Muscle layer of duodenum (tissue), 2 donors: ENCODE results near the gene TUBA3D.
"Not testable (repeated sequence)": the region's sequence is repeated elsewhere in the genome, so short reads cannot be mapped to it uniquely, and the experiment has no call there.

Experiments
- H3K27ac ChIP-seq: one replicate; pipeline ENCODE4 v1.7.0; 2013; ENCODE audit warnings: mild to moderate bottlenecking, low read length
- H3K27me3 ChIP-seq: one replicate; pipeline ENCODE4 v1.7.0; 2013; ENCODE audit warnings: low read depth, mild to moderate bottlenecking, control low read depth, low read length
- H3K36me3 ChIP-seq, 2 donors: one replicate each; pipeline ENCODE4 v1.7.0; 2013; ENCODE audit warnings: low read length in 2 of 2, control low read depth in 1 of 2, mild to moderate bottlenecking in 1 of 2; ENCODE audit not compliant: insufficient read depth in 2 of 2, control insufficient read depth in 1 of 2
- H3K4me1 ChIP-seq, 2 donors: one replicate each; pipeline ENCODE4 v1.7.0; 2013; ENCODE audit warnings: low read length in 2 of 2, mild to moderate bottlenecking in 2 of 2, control low read depth in 1 of 2, moderate library complexity in 1 of 2; ENCODE audit not compliant: insufficient read depth in 2 of 2, control insufficient read depth in 1 of 2
- H3K4me3 ChIP-seq, 2 donors: one replicate each; pipeline ENCODE4 v1.7.0; 2013; ENCODE audit warnings: low read length in 2 of 2, low read depth in 1 of 2, mild to moderate bottlenecking in 1 of 2
- H3K9me3 ChIP-seq, 2 donors: one replicate each; pipeline ENCODE4 v1.7.0; 2013; ENCODE audit warnings: low read length in 2 of 2, control low read depth in 1 of 2, mild to moderate bottlenecking in 1 of 2; ENCODE audit not compliant: control insufficient read depth in 1 of 2
- donor health status: healthy.

TUBA3D gene

DNA sequence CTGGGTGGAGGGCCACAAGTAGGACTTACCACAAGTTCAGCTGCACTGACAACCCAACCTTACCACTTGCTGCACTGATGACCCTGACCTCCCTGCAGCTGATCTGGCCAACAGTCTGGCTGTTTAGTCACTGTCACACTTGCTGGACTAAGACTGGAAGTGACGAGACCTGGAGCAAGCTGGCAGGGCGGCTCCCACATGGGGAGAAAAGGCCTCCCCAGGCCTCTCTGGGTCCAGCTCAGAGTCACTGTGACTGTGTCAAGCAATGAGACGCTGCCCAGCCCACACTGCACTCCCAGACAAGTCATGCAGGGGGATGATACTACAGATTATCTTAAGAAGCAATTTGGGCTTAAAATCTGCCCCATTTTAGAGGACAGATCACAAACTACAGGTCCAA, 5.0 kb upstream of the TUBA3D start:
- H3K4me3 ChIP-seq, H3K9me3 ChIP-seq, H3K27me3 ChIP-seq, H3K36me3 ChIP-seq, H3K27ac ChIP-seq, H3K4me1 ChIP-seq: not testable (repeated sequence)

DNA sequence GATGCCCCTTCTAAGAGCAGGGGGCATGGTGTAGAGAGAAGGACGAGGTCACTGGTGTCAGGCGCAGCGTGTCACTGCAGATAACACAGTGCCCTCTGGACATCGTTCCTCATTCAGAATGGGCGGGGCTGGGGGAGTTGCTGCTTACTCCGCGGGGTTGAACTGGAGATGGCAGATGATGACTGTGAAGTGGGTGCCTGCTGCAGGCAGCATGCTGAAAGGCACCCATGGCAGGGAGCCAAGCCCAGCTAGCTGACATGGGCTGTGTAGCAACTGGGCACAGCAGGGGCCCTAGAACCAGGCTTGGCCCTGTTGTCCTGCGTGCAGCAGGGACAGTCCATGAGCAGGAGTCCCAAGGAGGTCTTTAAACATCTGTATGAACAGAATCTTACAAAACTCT, 4.3 kb upstream of the TUBA3D start:
- not testable (repeated sequence) for H3K27me3 ChIP-seq, H3K9me3 ChIP-seq, H3K27ac ChIP-seq, H3K4me3 ChIP-seq, H3K4me1 ChIP-seq, H3K36me3 ChIP-seq

DNA sequence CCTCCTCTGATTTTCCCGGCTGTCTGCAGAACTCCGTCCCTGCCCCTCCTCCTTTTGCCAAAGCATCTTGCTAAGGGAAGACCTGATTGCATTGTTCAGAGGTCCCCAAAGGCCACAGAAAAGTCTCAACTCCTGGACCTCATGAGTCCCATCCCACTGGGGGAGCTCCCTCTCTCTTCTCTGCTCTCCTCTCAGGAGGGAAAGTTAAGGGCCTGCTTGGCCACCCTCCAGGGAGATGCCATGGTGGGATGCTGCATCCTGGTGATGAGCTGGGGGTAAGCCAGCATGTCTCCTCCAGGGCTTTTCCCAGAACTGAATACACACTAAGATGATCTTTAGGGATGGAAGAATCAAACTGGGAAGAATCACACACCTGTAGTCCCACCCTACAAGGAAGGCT, 2.7 kb upstream of the TUBA3D start:
- not testable (repeated sequence) for H3K27ac ChIP-seq, H3K4me1 ChIP-seq, H3K9me3 ChIP-seq, H3K4me3 ChIP-seq, H3K27me3 ChIP-seq, H3K36me3 ChIP-seq

DNA sequence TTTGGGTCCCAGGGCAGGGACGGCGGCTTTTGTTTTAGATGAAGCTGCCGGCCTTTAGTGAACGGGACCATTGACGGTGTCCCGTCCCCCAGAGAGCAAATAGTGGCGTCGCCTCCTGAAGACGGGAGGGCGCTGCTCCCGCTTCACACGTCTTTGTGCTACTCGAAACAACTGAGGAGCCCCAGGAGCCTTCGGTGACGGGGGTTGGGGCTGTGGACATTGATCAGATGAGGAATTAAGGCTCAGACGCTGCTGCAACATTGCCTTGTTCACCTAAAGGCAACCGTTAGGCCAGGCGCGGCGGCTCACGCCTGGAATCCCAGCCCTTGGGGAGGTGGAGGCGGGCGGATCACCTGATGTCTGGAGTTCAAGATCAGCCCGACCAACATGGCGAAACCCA, 444 bp downstream of the TUBA3D start:
- not testable (repeated sequence) for H3K4me1 ChIP-seq, H3K27me3 ChIP-seq

DNA sequence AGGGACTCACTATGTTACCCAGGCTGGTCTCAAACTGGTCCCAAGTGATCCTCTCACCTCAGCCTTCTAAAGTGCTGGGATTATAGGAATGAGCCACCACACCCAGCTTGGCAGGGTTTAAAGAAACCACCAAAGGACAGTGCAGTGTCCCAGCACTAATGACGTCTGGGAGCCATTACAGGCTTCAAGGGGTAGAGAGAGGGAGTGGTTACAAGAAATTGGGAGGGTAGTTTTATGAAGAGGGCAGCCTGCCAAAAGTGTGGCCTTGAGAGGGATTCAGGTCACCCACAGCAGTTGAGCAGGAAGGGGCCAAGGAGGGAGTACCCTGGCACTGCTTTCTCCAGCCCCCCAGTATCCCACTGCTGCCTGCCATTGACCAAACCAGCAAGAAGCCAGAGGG, 1.3 kb downstream of the TUBA3D start:
- H3K4me3 ChIP-seq, H3K27ac ChIP-seq, H3K4me1 ChIP-seq, H3K27me3 ChIP-seq, H3K9me3 ChIP-seq, H3K36me3 ChIP-seq: not testable (repeated sequence)

More for the DNA sequence above, 444 bp downstream of the TUBA3D start:
- H3K4me3 ChIP-seq, H3K27ac ChIP-seq, H3K36me3 ChIP-seq, H3K9me3 ChIP-seq: not testable (repeated sequence)

DNA sequence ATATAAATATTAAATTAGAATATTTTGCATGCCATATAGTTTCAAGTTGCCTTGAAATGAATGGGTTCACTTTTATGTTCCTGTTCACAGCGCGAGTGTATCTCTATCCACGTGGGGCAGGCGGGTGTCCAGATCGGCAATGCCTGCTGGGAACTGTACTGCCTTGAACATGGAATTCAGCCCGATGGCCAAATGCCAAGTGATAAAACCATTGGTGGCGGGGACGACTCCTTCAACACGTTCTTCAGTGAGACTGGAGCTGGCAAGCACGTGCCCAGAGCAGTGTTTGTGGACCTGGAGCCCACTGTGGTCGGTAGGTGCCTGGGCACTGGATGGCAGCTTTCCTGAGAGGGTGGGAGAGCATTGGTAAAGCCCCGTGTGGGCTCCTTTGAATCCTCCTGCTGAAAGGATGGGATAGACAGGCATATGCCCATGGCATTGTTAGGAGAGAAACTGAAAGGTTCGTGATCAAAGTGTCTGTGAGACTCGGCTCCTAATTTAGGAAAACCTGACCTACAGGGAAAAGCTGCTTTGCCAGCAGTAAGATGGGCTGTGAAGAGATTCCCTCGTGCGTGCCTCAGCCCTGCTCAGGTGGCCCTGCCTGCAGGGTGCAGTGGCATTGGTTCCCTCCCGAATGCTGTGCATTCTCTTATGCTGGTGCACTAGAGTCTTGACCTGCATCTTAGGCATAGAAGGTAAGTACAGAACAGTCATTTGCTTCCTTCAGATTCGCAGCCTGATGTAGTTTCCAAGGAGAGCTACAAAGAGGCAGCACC, 2.3 kb downstream of the TUBA3D start:
- not testable (repeated sequence) for H3K36me3 ChIP-seq, H3K27me3 ChIP-seq, H3K4me1 ChIP-seq, H3K27ac ChIP-seq, H3K9me3 ChIP-seq, H3K4me3 ChIP-seq

DNA sequence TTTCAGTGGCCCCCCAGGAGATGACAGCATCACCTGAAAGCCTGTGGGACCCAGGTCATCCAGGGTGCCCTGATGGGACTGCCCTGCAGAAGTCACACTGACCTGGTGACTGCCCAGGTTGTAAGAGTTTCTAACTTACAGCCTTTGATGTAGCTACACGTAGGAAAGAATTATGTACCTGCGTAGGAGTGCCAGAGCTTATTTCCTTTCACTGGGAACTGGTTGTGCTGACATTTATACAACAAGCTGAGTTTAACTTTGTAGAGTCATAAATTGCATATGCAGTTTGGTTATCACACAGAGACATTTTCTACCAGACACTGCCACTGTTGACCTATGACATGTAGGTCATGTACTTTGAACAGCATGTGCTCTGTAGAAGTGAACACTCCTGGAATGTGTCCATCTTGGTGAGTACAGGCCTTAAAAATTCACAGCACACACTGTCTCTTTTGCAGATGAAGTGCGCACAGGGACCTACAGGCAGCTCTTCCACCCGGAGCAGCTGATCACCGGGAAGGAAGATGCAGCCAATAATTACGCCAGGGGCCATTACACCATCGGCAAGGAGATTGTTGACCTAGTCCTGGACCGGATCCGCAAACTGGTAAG, 3.0 kb downstream of the TUBA3D start:
- not testable (repeated sequence) for H3K4me1 ChIP-seq, H3K27ac ChIP-seq

DNA sequence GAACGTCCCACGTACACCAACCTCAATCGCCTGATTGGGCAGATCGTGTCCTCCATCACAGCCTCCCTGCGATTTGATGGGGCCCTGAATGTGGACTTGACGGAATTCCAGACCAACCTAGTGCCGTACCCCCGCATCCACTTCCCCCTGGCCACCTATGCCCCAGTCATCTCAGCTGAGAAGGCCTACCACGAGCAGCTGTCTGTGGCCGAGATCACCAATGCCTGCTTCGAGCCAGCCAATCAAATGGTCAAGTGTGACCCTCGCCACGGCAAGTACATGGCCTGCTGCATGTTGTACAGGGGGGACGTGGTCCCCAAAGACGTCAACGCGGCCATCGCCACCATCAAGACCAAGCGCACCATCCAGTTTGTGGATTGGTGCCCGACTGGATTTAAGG, 4.4 kb downstream of the TUBA3D start:
- not testable (repeated sequence) for H3K4me1 ChIP-seq, H3K9me3 ChIP-seq, H3K27ac ChIP-seq, H3K27me3 ChIP-seq, H3K4me3 ChIP-seq
- peaks cover 0 to 10% of the 10 kb centered on the region in 2 donors for H3K36me3 ChIP-seq

More for the DNA sequence above, 3.0 kb downstream of the TUBA3D start:
- not testable (repeated sequence) for H3K9me3 ChIP-seq, H3K4me3 ChIP-seq, H3K36me3 ChIP-seq, H3K27me3 ChIP-seq

DNA sequence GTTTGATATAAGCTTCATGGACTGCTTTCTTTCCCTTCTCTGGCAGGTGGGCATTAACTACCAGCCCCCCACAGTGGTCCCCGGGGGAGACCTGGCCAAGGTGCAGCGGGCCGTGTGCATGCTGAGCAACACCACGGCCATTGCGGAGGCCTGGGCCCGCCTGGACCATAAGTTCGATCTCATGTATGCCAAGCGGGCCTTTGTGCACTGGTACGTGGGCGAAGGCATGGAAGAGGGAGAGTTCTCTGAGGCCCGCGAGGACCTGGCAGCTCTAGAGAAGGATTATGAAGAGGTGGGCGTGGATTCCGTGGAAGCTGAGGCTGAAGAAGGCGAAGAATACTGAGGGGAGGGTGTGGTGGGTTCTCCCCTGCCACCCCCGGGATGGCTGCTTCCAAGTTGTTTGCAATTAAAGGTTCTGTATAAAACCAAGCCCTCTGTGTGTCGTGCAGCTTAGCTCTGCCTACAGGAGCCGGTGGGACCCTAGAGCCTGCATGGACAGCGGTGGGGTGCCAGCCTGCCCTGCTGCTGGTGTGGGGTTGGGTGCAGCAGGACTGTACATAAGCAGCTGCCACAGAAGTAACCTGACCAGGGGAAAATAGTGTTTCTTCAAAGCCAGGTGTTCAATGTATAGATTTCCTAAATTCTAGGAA, 6.7 kb downstream of the TUBA3D start:
- H3K4me3 ChIP-seq, H3K9me3 ChIP-seq: not testable (repeated sequence)
- peaks cover 0 to 10% of the 10 kb centered on the region in 2 donors for H3K36me3 ChIP-seq

DNA sequence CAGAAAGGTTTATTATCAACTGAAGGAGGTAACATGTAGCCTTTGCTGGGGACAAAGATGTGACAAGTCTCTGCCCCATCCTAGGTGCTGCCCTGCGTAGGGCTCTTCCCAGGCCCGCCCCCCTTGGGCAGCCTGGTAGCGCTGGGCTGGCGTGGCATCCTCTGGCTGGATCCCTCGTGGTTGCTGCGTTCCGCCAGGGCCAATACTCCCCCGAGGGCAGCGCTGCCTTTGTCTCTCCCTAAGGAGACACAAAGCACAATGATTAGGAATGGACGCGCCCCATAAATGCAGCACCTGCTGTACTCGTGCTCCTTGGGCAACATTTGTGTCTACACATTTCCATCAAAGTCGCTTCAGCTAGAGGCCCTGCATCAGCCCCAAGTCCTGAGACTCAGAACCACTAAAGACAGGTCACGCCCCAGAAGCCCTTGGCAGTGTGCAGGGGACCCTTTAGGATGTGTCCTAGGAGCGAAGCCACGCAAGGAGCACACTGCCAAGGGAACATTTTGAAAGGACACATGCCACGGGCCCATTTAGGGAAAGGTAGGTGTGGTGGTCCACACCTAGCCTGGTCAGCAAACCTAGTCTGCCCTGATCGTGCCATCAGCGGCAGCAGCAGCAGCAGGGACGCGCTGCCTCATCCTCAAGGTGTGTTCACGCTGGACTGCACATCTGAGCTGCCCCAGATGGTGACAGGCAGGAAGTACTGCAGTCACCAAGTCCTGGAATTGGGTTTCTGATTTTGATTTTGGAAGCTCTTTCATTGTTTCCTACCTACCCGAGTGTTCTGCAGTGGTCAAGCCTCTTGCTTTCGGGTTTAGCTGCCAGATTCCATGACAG, 8.3 kb downstream of the TUBA3D start:
- H3K9me3 ChIP-seq, H3K27me3 ChIP-seq, H3K27ac ChIP-seq, H3K4me3 ChIP-seq, H3K4me1 ChIP-seq: not testable (repeated sequence)
- peaks cover 0 to 10% of the 10 kb centered on the region in 2 donors for H3K36me3 ChIP-seq

More for the DNA sequence above, 6.7 kb downstream of the TUBA3D start:
- H3K27ac ChIP-seq, H3K4me1 ChIP-seq, H3K27me3 ChIP-seq: not testable (repeated sequence)

DNA sequence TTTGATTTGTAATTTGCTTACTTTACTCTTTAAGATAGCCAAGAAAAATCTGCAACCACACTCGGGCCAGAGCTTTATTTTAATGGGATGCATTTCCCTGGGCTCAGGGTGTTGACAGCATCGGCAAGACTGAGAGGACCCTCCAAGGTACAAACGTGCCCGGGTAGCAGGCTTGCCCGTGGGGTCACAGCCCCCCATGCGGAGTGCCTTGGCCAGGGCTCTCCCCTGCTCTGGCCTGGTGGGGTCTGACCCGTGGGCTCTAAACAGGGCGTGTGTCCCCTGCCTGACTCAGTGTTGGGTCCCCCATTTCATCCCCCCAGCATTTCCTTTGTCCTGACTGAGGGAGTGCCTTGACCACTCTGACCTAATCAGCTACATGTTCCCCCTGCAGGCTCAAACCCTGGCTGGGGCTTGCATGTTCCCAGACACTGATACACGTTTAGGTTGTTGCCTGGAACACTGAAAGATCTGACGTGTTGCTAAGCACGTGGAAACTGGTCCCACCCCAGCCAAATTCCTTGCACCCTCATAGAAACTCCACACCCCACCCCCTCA, 9.1 kb downstream of the TUBA3D start:
- not testable (repeated sequence) for H3K9me3 ChIP-seq, H3K27ac ChIP-seq, H3K4me3 ChIP-seq, H3K4me1 ChIP-seq, H3K27me3 ChIP-seq
- H3K36me3 ChIP-seq, result peaks cover 0 to 10% of the 10 kb centered on the region in 2 donors
